SK-N-MC (cell line): Measurements from ENCODE around the gene RTF2.
"Not testable (repeated sequence)": the region's sequence is repeated elsewhere in the genome, so short reads cannot be mapped to it uniquely, and the experiment has no call there.

Experiments used
- DNase-seq: peaks from one replicate; pipeline ENCODE4 v3.0.0-alpha.2; 2011; ENCODE audit warnings: low read depth, low spot score
- H3K27ac ChIP-seq: fragments of 200-600 bp; sonication (generic); 2 replicates; pipeline ENCODE4 v1.5.1; 2016; ENCODE audit warnings: mixed run types
- H3K36me3 ChIP-seq: fragments of 200-600 bp; sonication (generic); 2 replicates; pipeline ENCODE4 v1.6.1; 2017; ENCODE audit warnings: antibody characterized with exemption, low read length, mixed read lengths; ENCODE audit not compliant: insufficient read depth
- H3K4me3 ChIP-seq: fragments of 200-600 bp; sonication (generic); 2 replicates; pipeline ENCODE4 v1.5.1; 2016
- H3K9ac ChIP-seq: fragments of 200-600 bp; sonication (generic); 2 replicates; pipeline ENCODE4 v1.8.0; 2017; ENCODE audit warnings: mixed run types, mixed read lengths; ENCODE audit not compliant: insufficient read length
- H3K9me3 ChIP-seq: fragments of 200-600 bp; sonication (generic); 2 replicates; pipeline ENCODE4 v1.6.1; 2017; ENCODE audit warnings: low read depth, mild to moderate bottlenecking, antibody characterized with exemption, low read length, moderate library complexity, mixed read lengths
- EZH2 ChIP-seq: fragments of 200-600 bp; sonication (generic); IDR thresholded peaks from one replicate; pipeline ENCODE4 v1.6.1; 2017; ENCODE audit warnings: antibody characterized with exemption
- FOXP2 ChIP-seq: optimal IDR thresholded peaks from 2 replicates; pipeline ENCODE3; 2011; ENCODE audit warnings: mild to moderate bottlenecking, moderate library complexity; ENCODE audit not compliant: insufficient read depth; ENCODE audit errors: extremely low read length, control extremely low read depth
- POLR2AphosphoS5 ChIP-seq: IDR thresholded peaks from 2 replicates; pipeline ENCODE4 v1.6.1; 2012; ENCODE audit warnings: mild to moderate bottlenecking, low read depth, low read length, borderline replicate concordance

RTF2 gene

DNA sequence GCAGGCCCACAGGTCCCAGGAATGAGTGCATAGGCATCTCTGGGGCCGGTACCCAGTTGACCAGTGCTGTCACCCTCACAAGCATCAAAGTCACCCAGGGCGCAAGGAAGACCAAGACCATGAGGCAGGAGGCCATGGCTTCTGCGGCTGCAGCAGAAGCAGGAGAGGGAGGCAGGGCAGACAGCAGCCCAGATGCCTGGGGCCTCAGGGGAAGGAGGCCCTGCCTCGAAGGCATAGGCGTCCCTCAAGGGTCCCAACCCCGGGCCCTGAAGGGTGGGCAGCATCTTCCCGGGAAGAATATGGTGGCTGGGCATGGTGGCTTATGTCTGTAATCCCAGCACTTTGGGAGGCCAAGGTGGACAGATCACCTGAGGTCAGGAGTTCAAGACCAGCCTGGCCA, 59.1 kb downstream of the RTF2 start:
- no peak overlapping the region for H3K27ac ChIP-seq
- no peaks in the 10 kb centered on the region for H3K9me3 ChIP-seq
- DNase-seq, result no peak
- no peaks in the 10 kb centered on the region for H3K36me3 ChIP-seq
- no peak overlapping the region for H3K4me3 ChIP-seq
- TF ChIP-seq FOXP2 (no peak), POLR2AphosphoS5 (no peak), EZH2 (no peak)
- no peak overlapping the region for H3K9ac ChIP-seq

GRCh38 chr20:56532946-56533345, 64.5 kb downstream of the RTF2 start, which contains the start of gene FAM209B:
Gene FAM209B (plus strand): TSS chr20:56533246. CDS start chr20:56533342, 96 bp downstream.
- H3K9me3 ChIP-seq, DNase-seq, H3K36me3 ChIP-seq, H3K9ac ChIP-seq, H3K27ac ChIP-seq, H3K4me3 ChIP-seq: not testable (repeated sequence)

- TF ChIP-seq POLR2AphosphoS5, result no peak
- no peak for TF ChIP-seq EZH2
- no peak for TF ChIP-seq FOXP2
- H3K27ac ChIP-seq, result no peak overlapping the region
- DNase-seq, result no peak
- H3K4me3 ChIP-seq, result no peak overlapping the region
- no peak overlapping the region for H3K9ac ChIP-seq
- H3K9me3 ChIP-seq, result no peaks in the 10 kb centered on the region
- H3K36me3 ChIP-seq, result no peaks in the 10 kb centered on the region
Observed at GRCh38 chr20:56537997-56538396, 69.6 kb downstream of the RTF2 start.

GRCh38 chr20:56540415-56540814, 72.0 kb downstream of the RTF2 start:
- Histone ChIP-seq H3K4me3 (no peak overlapping the region), H3K9ac (no peak overlapping the region), H3K9me3 (no peaks in the 10 kb centered on the region), H3K27ac (no peak overlapping the region), H3K36me3 (no peaks in the 10 kb centered on the region)
- DNase-seq, result no peak
- TF ChIP-seq FOXP2, result no peak

DNA sequence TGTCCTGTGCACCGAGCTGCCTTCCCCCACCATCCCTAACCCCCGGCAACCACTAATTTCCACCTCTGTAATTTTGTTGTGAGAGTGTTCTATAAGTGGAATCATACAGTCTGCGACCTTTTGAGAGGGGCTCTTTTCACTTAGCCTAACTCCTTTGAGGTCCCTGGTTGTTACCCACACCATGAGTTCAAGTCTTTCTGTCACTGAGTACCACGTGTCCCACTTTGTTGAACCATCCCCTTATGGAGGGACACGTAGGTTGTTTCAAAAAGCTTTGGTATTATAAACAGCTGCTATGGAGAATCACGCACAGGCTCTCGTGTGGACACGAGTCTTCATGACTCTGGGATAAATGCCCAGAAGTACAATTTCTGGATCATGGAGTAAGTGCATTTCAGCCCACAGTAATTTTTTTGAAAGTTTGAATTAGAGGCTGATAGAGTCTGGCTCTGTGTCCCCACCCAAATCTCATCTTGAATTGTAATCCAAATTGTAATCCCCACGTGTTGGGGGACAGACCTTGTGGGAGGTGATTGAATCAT, 74.1 kb downstream of the RTF2 start:
- no peak overlapping the region for H3K9ac ChIP-seq
- H3K4me3 ChIP-seq, result no peak overlapping the region
- no peak for DNase-seq
- no peaks in the 10 kb centered on the region for H3K9me3 ChIP-seq
- TF ChIP-seq FOXP2, result no peak
- no peak for TF ChIP-seq EZH2
- no peak for TF ChIP-seq POLR2AphosphoS5
- no peaks in the 10 kb centered on the region for H3K36me3 ChIP-seq
- H3K27ac ChIP-seq, result no peak overlapping the region

GRCh38 chr20:56551571-56551970, 83.1 kb downstream of the RTF2 start:
- TF ChIP-seq EZH2, result no peak
- Histone ChIP-seq H3K4me3 (no peak overlapping the region), H3K9ac (no peak overlapping the region), H3K9me3 (no peaks in the 10 kb centered on the region), H3K27ac (no peak overlapping the region), H3K36me3 (no peaks in the 10 kb centered on the region)
- no peak for DNase-seq

GRCh38 chr20:56552911-56553629, 84.6 kb downstream of the RTF2 start:
- DNase-seq, result no peak
- H3K9me3 ChIP-seq, result no peaks in the 10 kb centered on the region
- H3K9ac ChIP-seq, result no peak overlapping the region
- H3K36me3 ChIP-seq, result no peaks in the 10 kb centered on the region
- TF ChIP-seq EZH2 (no peak), FOXP2 (no peak), POLR2AphosphoS5 (no peak)
- H3K27ac ChIP-seq, result no peak overlapping the region
- H3K4me3 ChIP-seq, result no peak overlapping the region

- peak; percentile 48 for DNase-seq
- Histone ChIP-seq H3K36me3 (no peaks in the 10 kb centered on the region), H3K9ac (no peak overlapping the region), H3K9me3 (no peaks in the 10 kb centered on the region), H3K4me3 (peak overlapping the region; percentile 39), H3K27ac (no peak overlapping the region; the same call in 1 of the 2 replicates)
- TF ChIP-seq EZH2, result no peak
- no peak for TF ChIP-seq FOXP2
- no peak for TF ChIP-seq POLR2AphosphoS5
Observed at GRCh38 chr20:56554869-56555268, 86.4 kb downstream of the RTF2 start.

DNA sequence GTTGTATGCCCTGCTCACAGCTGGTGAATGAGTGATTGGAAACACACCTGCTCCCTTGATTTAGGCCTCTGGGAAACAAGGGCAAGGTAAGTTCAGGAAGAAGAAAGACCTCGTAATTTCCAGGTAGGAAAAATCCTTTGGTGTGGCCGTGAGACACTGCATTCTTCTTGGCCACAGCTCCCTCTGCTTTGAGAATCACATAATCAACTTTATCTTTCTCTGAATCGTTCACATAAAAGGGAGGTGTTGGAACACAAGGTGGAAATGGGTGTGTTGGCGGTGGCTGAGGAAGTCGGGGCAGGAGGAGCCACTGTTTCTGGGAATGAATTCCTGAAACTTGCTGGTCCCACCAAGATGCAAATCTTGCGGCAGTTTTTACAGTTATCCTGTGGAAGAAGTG, 90.5 kb downstream of the RTF2 start:
- no peak for DNase-seq
- Histone ChIP-seq H3K9me3 (no peaks in the 10 kb centered on the region), H3K27ac (no peak overlapping the region), H3K36me3 (no peaks in the 10 kb centered on the region), H3K9ac (no peak overlapping the region), H3K4me3 (no peak overlapping the region)
- no peak for TF ChIP-seq EZH2
- TF ChIP-seq POLR2AphosphoS5, result no peak
- no peak for TF ChIP-seq FOXP2

- not testable (repeated sequence) for DNase-seq
Observed at GRCh38 chr20:56564526-56564925, 96.1 kb downstream of the RTF2 start.

More at GRCh38 chr20:56564526-56564925, 96.1 kb downstream of the RTF2 start:
- H3K9ac ChIP-seq, H3K9me3 ChIP-seq, H3K36me3 ChIP-seq, H3K27ac ChIP-seq, H3K4me3 ChIP-seq: not testable (repeated sequence)
